Measurements from ENCODE around the gene MIPOL1.
"Not testable (repeated sequence)": the region's sequence is repeated elsewhere in the genome, so short reads cannot be mapped to it uniquely, and the experiment has no call there.

The MIPOL1 gene

DNA sequence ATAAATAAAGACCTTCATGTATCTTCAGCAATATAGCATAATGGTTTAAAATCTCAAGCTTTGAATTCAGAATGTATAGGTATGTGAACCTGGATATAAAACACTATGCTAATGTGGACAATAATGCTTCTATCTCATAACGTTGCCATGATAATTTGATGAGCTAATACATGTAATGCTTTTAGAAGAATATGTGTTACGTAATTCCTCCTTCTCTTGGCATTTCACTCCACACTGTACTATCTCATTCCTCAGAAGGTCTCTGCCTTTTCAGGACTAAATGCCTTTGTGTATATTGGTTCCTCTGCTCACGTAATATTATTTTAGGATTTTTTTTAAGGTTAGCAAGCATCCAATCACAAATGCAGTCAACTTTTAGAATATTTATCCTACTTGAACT lies 310.8 kb downstream of the MIPOL1 start:
- Mint-ChIP-seq H3K36me3 (ENCODE audit: low read depth) (no peaks in the 10 kb centered on the region), H3K9me3 (peaks cover 23% of the 10 kb centered on the region), H3K27ac (no peak overlapping the region), H3K27me3 (no peaks in the 10 kb centered on the region), H3K4me3 (no peak overlapping the region), H3K4me1 (ENCODE audit: low read depth) (no peaks in the 10 kb centered on the region)
- intact Hi-C loops (cut with micrococcal nuclease), result no loop called here

DNA sequence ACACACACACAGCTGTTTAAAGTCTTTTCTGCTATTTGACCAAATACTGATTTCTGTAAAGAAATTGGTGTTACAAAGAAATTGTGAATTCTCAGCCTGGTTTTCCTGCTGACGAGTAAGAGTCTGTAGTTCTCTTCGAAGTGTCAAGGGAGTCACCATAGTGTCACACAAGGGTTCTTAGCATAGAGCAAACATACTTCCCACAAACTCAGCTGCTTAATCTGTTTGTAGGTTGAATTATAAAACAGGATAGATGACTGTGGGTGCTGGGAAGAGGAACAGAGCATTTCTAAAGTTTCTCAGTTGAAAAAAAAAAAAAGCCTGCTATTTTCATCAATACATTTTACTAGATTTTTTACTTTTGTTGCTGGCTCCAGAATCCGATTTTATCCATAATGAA lies 314.4 kb downstream of the MIPOL1 start:
- Mint-ChIP-seq H3K4me1 (ENCODE audit: low read depth) (no peaks in the 10 kb centered on the region), H3K27me3 (no peaks in the 10 kb centered on the region), H3K9me3 (peaks cover 1% of the 10 kb centered on the region), H3K27ac (no peak overlapping the region), H3K36me3 (ENCODE audit: low read depth) (no peaks in the 10 kb centered on the region), H3K4me3 (no peak overlapping the region)
- intact Hi-C loops (cut with micrococcal nuclease), result no loop called here

DNA sequence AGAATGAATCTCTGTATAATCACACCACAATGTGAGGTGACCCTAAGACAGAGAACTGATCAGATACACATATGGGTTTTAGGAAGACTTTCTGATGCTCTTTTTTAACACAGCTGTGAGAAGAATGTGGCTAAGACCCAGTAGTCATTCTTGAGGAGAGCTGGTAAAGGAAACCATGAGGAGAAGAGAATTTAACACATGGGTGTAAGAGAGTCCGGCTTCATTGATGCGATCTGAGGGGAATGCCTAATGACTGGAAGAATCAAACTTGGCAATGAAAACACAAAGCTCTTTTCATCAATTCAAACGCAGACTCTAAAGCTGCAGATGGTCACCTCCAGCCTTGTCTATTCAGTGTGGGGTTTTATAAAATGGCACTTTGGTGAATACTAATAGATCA lies 318.0 kb downstream of the MIPOL1 start:
- no peaks in the 10 kb centered on the region for H3K9me3 Mint-ChIP-seq
- intact Hi-C loops (cut with micrococcal nuclease), result no loop called here

DNA sequence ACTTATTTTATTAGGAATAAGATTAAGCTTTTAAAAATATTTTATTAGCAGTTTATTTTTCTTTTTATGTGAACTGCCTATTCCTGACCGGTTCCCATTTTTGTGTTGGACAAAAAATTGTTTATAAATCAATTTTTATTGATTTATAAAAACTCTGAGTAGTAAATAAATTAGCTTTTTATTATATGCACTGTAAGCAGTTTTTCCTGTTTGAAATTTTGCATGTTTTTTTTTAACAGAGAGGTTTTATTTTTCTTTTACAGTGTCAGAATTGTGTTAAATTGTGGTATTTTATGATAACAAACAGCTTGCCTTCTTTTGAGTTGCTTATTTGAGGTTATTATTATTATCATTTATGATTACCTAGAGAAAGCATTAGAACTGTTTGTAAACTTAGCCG lies 329.3 kb downstream of the MIPOL1 start:
- Mint-ChIP-seq H3K27ac (no peak overlapping the region), H3K4me3 (no peak overlapping the region), H3K27me3 (no peaks in the 10 kb centered on the region), H3K4me1 (ENCODE audit: low read depth) (no peaks in the 10 kb centered on the region), H3K36me3 (ENCODE audit: low read depth) (no peaks in the 10 kb centered on the region), H3K9me3 (no peaks in the 10 kb centered on the region)
- intact Hi-C loops (cut with micrococcal nuclease), result no loop called here

More for the DNA sequence above, 318.0 kb downstream of the MIPOL1 start:
- H3K36me3 Mint-ChIP-seq (ENCODE audit: low read depth), result no peaks in the 10 kb centered on the region
- no peaks in the 10 kb centered on the region for H3K4me1 Mint-ChIP-seq (ENCODE audit: low read depth)
- H3K27me3 Mint-ChIP-seq, result no peaks in the 10 kb centered on the region
- no peak overlapping the region for H3K4me3 Mint-ChIP-seq
- H3K27ac Mint-ChIP-seq, result no peak overlapping the region

DNA sequence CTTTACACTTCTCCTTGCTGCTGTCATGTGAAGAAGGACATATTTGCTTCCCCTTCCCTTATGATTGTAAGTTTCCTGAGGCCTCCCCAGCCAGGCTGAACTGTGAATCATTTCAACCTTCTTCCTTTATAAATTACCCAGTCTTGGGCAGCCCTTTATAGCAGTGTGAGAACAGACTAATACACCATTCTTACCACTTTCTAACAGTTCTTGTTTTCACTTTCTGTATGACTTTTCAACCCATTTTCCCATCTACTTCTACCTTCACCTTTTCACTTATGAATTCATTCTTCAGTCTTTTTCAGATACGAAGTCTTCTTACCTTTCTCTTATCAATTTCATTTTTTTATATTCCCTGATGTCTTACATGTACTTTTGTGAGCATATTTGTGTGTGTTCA lies 342.3 kb downstream of the MIPOL1 start:
- Mint-ChIP-seq H3K4me3 (no peak overlapping the region), H3K27ac (no peak overlapping the region), H3K4me1 (ENCODE audit: low read depth) (no peaks in the 10 kb centered on the region), H3K9me3 (no peaks in the 10 kb centered on the region), H3K36me3 (ENCODE audit: low read depth) (no peaks in the 10 kb centered on the region), H3K27me3 (no peaks in the 10 kb centered on the region)
- intact Hi-C loops (cut with micrococcal nuclease), result no loop called here

DNA sequence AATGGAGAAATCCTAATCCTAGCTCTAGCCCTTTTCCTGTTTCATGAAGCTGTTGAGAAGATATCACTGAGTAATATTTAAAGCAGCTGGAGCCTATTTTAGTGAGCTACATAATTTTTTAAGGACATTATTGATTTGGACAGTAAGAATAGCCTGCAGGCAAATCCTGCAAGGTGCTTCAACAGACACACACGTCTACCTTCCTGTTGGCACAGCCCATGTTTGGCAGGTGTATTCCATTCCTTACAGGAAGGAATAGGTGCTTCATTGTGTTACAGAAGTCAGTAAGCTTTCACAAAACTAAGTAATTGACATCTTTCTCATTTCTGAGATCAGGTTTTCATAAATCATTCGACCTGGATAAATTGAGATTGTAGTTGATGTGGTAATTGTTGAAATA lies 346.7 kb downstream of the MIPOL1 start:
- Mint-ChIP-seq H3K36me3 (ENCODE audit: low read depth) (no peaks in the 10 kb centered on the region), H3K9me3 (no peaks in the 10 kb centered on the region), H3K27me3 (no peaks in the 10 kb centered on the region), H3K4me1 (ENCODE audit: low read depth) (no peaks in the 10 kb centered on the region), H3K27ac (no peak overlapping the region), H3K4me3 (no peak overlapping the region)
- intact Hi-C loops (cut with micrococcal nuclease), result no loop called here

DNA sequence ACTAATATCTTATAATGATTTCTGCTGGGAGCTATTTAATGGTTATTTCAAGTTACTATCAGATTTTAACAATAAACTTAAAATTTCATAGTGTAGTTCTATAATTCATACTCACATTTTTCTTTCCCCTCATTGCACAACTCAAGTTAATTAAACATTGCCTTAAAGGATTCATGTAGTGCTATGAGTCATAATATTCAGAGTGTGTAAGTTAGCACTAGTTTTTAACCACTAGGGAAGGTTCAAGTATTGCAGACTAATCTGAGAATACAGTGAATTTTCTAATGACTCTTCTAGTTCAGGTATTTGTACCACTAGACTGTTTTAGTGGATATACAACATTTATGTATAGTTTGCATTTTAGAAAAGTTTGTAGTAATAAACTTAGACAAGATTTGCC lies 347.4 kb downstream of the MIPOL1 start:
- Mint-ChIP-seq H3K4me3 (no peak overlapping the region), H3K27me3 (no peaks in the 10 kb centered on the region), H3K9me3 (no peaks in the 10 kb centered on the region), H3K27ac (no peak overlapping the region), H3K4me1 (ENCODE audit: low read depth) (no peaks in the 10 kb centered on the region), H3K36me3 (ENCODE audit: low read depth) (no peaks in the 10 kb centered on the region)
- intact Hi-C loops (cut with micrococcal nuclease), result no loop called here

DNA sequence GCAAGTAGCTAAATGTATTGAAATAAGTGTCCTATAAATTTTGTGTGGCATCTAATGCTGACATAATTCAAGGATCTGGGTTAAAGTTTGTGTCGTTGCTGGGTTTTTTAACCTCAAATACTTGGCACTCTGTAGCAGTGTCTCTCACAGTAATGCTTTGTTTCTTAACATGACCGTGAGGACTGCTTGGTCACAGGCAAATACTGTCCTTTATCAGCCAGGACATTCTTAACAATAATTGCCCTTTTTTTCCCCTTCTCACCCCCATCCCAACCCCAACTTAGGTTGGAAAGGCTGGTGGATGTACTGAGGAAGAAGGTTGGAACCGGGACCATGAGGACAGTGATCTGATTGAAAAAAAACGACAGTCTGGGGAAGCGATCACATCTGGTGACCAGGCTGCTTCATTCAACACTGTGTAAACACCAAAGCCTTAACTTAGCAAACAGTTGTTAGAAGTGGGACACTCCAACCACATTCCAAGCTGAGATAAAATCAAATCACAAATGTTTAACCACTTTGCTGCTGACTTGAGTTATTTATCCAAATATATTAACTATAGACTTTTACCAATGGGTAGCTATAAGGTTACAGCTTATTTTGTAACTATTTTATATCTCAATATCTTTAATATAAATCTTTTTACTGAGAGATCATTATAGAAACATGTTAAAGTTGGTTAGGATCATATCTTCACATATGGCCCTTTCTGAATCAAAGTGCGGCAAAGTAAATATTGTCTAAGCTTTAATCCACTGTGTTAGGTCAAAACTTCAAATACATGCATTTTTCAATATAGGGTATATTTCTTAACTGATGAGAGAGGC lies 349.1 kb downstream of the MIPOL1 start:
- H3K4me3 Mint-ChIP-seq, result no peak overlapping the region
- no peaks in the 10 kb centered on the region for H3K27me3 Mint-ChIP-seq
- no peak overlapping the region for H3K27ac Mint-ChIP-seq
- no peaks in the 10 kb centered on the region for H3K36me3 Mint-ChIP-seq (ENCODE audit: low read depth)
- intact Hi-C loops (cut with micrococcal nuclease), result no loop called here
- no peaks in the 10 kb centered on the region for H3K4me1 Mint-ChIP-seq (ENCODE audit: low read depth)
- no peaks in the 10 kb centered on the region for H3K9me3 Mint-ChIP-seq

DNA sequence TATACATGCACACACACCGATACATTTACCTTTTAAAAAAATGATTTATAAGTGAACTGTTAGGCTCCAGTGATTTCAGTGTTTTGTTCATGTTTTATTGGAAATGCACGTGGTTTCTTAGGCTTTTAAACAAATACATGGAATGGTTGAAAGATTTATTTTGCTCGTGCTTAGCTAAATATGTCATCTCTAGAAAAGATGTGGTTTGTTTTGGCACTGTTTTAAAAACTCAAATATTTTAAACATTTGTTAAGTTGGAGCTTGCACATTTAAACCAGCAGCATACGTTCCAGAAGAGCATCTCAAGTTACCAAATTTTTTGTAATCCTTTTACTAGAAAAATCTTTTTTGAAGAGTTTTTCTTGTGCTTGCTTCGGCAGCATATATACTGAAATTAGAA lies 352.8 kb downstream of the MIPOL1 start:
- intact Hi-C loops (cut with micrococcal nuclease), result no loop called here

DNA sequence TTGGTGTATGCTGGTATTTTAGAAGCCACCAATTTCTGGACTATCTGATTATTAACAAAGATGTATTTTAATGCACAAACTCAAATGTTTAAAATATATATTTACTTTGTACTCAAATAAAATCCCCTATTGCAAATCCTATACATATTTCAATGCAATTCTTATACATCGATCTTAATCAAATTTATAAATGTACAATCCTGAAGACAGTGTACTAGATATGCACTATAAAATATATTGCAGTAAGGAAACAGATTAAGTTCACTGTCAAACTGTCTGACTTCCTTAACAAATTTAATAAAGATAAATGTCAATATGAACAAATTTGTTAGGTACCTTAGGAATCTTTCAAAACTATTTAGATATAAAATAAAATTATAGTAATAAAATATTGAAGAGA lies 353.4 kb downstream of the MIPOL1 start:
- Mint-ChIP-seq H3K27me3 (peaks cover 3% of the 10 kb centered on the region), H3K36me3 (ENCODE audit: low read depth) (no peaks in the 10 kb centered on the region), H3K4me1 (ENCODE audit: low read depth) (no peaks in the 10 kb centered on the region), H3K27ac (no peak overlapping the region), H3K4me3 (no peak overlapping the region), H3K9me3 (peaks cover 14% of the 10 kb centered on the region)
- intact Hi-C loops (cut with micrococcal nuclease), result no loop called here

More for the DNA sequence above, 352.8 kb downstream of the MIPOL1 start:
- no peak overlapping the region for H3K27ac Mint-ChIP-seq
- no peaks in the 10 kb centered on the region for H3K4me1 Mint-ChIP-seq (ENCODE audit: low read depth)
- no peaks in the 10 kb centered on the region for H3K36me3 Mint-ChIP-seq (ENCODE audit: low read depth)
- H3K4me3 Mint-ChIP-seq, result no peak overlapping the region
- peaks cover 11% of the 10 kb centered on the region for H3K9me3 Mint-ChIP-seq
- H3K27me3 Mint-ChIP-seq, result peaks cover 3% of the 10 kb centered on the region

DNA sequence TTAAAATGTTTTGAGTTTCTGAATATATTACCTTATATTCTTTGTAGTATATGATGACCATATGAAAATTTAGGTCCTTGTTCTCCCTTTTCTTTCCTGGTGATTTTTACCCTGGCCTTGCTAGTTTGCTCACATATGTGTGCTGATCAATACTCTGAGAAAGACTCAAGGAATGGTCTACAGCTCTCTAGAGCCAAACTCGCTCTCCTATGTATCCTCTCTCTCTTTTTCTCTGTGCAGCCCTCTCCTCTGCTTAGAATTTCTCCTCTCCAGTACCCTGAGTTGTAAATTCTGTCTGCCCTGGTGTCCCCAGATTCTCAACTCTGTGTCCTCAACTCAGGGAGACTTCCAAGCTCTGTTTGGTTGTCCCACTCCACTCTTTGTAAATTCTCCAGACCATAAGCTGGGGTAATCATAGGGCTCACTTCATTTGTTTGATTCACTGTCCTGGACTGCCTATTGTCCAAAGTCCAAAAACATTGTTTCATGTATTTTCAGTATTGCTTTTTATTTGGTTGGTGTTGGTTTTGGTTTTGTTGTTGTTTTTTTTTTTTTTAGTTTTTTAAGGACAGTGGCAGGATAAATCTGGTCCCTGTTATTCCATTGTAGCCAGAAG lies 356.3 kb downstream of the MIPOL1 start:
- H3K36me3 Mint-ChIP-seq (ENCODE audit: low read depth), result no peaks in the 10 kb centered on the region
- peaks cover 28% of the 10 kb centered on the region for H3K9me3 Mint-ChIP-seq
- H3K27ac Mint-ChIP-seq, result no peak overlapping the region
- H3K27me3 Mint-ChIP-seq, result peaks cover 3% of the 10 kb centered on the region
- no peaks in the 10 kb centered on the region for H3K4me1 Mint-ChIP-seq (ENCODE audit: low read depth)
- intact Hi-C loops (cut with micrococcal nuclease), result no loop called here
- H3K4me3 Mint-ChIP-seq, result no peak overlapping the region

DNA sequence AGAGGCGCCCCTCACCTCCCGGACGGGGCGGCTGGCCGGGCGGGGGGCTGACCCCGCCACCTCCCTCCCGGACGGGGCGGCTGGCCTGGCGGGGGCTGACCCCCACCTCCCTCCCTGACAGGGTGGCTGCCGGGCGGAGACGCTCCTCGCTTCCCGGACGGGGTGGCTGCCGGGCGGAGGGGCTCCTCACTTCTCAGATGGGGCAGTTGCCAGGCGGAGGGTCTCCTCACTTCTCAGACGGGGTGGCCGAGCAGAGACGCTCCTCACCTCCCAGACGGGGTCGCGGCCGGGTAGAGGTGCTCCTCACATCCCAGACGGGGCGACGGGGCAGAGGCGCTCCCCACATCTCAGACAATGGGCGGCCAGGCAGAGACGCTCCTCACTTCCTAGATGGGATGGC lies 357.9 kb downstream of the MIPOL1 start:
- intact Hi-C loops (cut with micrococcal nuclease); H3K4me3 Mint-ChIP-seq; H3K4me1 Mint-ChIP-seq (ENCODE audit: low read depth): not testable (repeated sequence)

DNA sequence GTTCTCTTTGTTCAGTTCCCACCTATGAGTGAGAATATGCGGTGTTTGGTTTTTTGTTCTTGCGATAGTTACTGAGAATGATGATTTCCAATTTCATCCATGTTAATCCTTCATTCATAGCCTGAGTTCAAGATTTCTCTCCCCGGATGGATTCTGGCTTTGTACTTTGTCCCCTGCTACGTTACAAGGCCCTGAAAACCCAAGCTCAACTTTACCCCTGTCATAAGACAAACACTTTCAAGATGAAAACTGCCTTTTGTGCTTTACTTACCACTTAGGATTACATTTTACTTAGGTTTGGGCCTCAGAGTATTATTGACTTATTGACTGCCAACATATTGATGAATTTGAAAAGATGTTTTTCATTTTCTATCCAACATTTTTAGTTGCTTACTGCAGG lies 361.0 kb downstream of the MIPOL1 start:
- Mint-ChIP-seq H3K9me3 (peaks cover 17% of the 10 kb centered on the region), H3K4me1 (ENCODE audit: low read depth) (no peaks in the 10 kb centered on the region), H3K27me3 (no peaks in the 10 kb centered on the region), H3K36me3 (ENCODE audit: low read depth) (no peaks in the 10 kb centered on the region), H3K4me3 (no peak overlapping the region), H3K27ac (no peak overlapping the region)
- intact Hi-C loops (cut with micrococcal nuclease), result no loop called here

More for the DNA sequence above, 357.9 kb downstream of the MIPOL1 start:
- not testable (repeated sequence) for H3K27me3 Mint-ChIP-seq; H3K27ac Mint-ChIP-seq; H3K36me3 Mint-ChIP-seq (ENCODE audit: low read depth)
- H3K9me3 Mint-ChIP-seq, result peaks cover 28% of the 10 kb centered on the region

DNA sequence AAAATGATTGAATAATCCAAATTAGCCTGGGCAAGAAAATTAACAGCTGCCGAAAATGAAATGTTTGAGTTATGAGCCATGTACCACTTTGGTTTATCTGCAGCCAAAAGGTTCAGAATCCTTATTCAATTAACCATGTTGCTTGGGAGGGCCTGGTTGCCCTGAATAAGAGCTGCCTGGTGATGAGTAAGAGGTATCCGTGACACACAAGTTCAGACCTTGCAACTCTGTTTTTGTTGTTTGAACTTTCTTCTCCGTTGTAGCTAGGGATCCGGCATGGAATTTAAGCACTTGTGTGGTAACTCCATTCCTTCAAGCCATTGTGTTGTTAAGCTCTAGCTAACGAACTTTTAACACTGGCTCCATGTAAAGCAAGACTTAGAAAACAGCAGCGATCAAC lies 361.6 kb downstream of the MIPOL1 start:
- intact Hi-C loops (cut with micrococcal nuclease), result no loop called here
- H3K27me3 Mint-ChIP-seq, result no peaks in the 10 kb centered on the region
- peaks cover 17% of the 10 kb centered on the region for H3K9me3 Mint-ChIP-seq
- H3K27ac Mint-ChIP-seq, result no peak overlapping the region
- no peaks in the 10 kb centered on the region for H3K4me1 Mint-ChIP-seq (ENCODE audit: low read depth)
- no peak overlapping the region for H3K4me3 Mint-ChIP-seq
- no peaks in the 10 kb centered on the region for H3K36me3 Mint-ChIP-seq (ENCODE audit: low read depth)

DNA sequence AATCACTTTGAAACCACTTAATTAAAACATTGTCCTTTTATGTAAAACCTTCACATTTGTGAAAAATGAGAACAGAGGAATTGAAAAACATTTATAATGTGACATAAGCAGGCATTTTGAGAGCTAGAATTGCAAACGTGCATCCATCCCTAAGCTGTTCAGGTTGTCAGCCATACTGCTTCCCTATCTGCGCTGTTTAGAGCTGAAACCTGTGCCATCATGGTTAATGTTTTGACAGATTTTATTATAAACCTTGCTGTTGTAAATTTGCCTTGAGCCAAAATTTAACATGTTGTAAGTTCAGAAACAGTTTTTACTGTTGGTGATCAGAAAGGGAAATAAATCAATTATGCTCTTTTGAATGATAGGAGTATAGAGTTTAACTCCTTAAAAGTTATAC lies 365.5 kb downstream of the MIPOL1 start:
- Mint-ChIP-seq H3K27me3 (no peaks in the 10 kb centered on the region), H3K4me3 (no peak overlapping the region), H3K4me1 (ENCODE audit: low read depth) (no peaks in the 10 kb centered on the region), H3K27ac (no peak overlapping the region), H3K36me3 (ENCODE audit: low read depth) (no peaks in the 10 kb centered on the region), H3K9me3 (no peaks in the 10 kb centered on the region)
- intact Hi-C loops (cut with micrococcal nuclease), result no loop called here

Measured in dendritic cell treated with granulocyte-macrophage colony-stimulating factor and Interleukin-4, amounts not matched to agents 40 ng/mL and 50 ng/mL, for 4 days (primary cell).